H9 (cell line): Measurements from ENCODE around the gene ARHGAP15. TPM values are rescaled to one million over a fixed set of nuclear protein-coding genes. Genes with fewer than 3 reads are reported as not detected.

ENCODE experiments used
- DNase-seq: peaks from one replicate; pipeline ENCODE4 v3.0.0-alpha.2; 2017
- H2AFZ ChIP-seq: one replicate; pipeline ENCODE4 v1.6.1; 2013; ENCODE audit warnings: mild to moderate bottlenecking, low read length, control low read depth, moderate library complexity
- H2AK5ac ChIP-seq: 2 replicates; pipeline ENCODE4 v1.6.1; 2013; ENCODE audit warnings: low read length, control low read depth, mixed read lengths; ENCODE audit not compliant: insufficient read length
- H2BK120ac ChIP-seq: one replicate; pipeline ENCODE4 v1.6.1; 2013; ENCODE audit warnings: low read depth, mild to moderate bottlenecking, low read length, control low read depth, inconsistent platforms; ENCODE audit not compliant: poor library complexity, severe bottlenecking
- H2BK12ac ChIP-seq: 2 replicates; pipeline ENCODE4 v1.6.1; 2013; ENCODE audit warnings: low read length, control low read depth, mixed read lengths, low read depth; ENCODE audit not compliant: insufficient read length
- H2BK15ac ChIP-seq: 2 replicates; pipeline ENCODE4 v1.6.1; 2013; ENCODE audit warnings: low read depth, low read length, control low read depth
- H2BK20ac ChIP-seq: one replicate; pipeline ENCODE4 v1.6.1; 2013; ENCODE audit warnings: low read depth, mild to moderate bottlenecking, low read length, control low read depth, inconsistent platforms; ENCODE audit not compliant: poor library complexity, severe bottlenecking
- H2BK5ac ChIP-seq: 2 replicates; pipeline ENCODE4 v1.6.1; 2013; ENCODE audit warnings: low read length, control low read depth, mixed read lengths; ENCODE audit not compliant: insufficient read length
- H3K14ac ChIP-seq: 2 replicates; pipeline ENCODE4 v1.6.1; 2013; ENCODE audit warnings: low read length, control low read depth; ENCODE audit not compliant: insufficient read depth
- H3K18ac ChIP-seq: 2 replicates; pipeline ENCODE4 v1.6.1; 2013; ENCODE audit warnings: low read depth, mild to moderate bottlenecking, mixed read lengths, low read length, control low read depth; ENCODE audit not compliant: insufficient read length
- H3K23ac ChIP-seq: 2 replicates; pipeline ENCODE4 v1.6.1; 2013; ENCODE audit warnings: low read length, control low read depth, mixed read lengths, low read depth; ENCODE audit not compliant: insufficient read length
- H3K23me2 ChIP-seq: 2 replicates; pipeline ENCODE4 v1.6.1; 2013; ENCODE audit warnings: low read depth, mild to moderate bottlenecking, mixed read lengths, low read length, control low read depth; ENCODE audit not compliant: insufficient read length, poor library complexity, severe bottlenecking
- H3K27ac ChIP-seq: 2 replicates; pipeline ENCODE4 v1.5.1; 2013; ENCODE audit warnings: low read length, control low read depth, mixed read lengths, low read depth; ENCODE audit not compliant: insufficient read length
- H3K27me3 ChIP-seq: 2 replicates; pipeline ENCODE4 v1.6.1; 2013; ENCODE audit warnings: low read length, control low read depth, inconsistent platforms; ENCODE audit not compliant: insufficient read depth
- H3K4ac ChIP-seq: 2 replicates; pipeline ENCODE4 v1.6.1; 2013; ENCODE audit warnings: low read depth, mild to moderate bottlenecking, control low read depth, inconsistent platforms, low read length, moderate library complexity
- H3K4me1 ChIP-seq: 2 replicates; pipeline ENCODE4 v1.6.1; 2013; ENCODE audit warnings: low read length, control low read depth, inconsistent platforms; ENCODE audit not compliant: insufficient read depth
- H3K4me2 ChIP-seq: 2 replicates; pipeline ENCODE4 v1.6.1; 2013; ENCODE audit warnings: low read length, control low read depth, mixed read lengths; ENCODE audit not compliant: insufficient read length, insufficient read depth
- H3K56ac ChIP-seq: 2 replicates; pipeline ENCODE4 v1.6.1; 2013; ENCODE audit warnings: low read depth, mild to moderate bottlenecking, mixed read lengths, low read length, control low read depth; ENCODE audit not compliant: insufficient read length
- H3K79me1 ChIP-seq: 2 replicates; pipeline ENCODE4 v1.6.1; 2013; ENCODE audit warnings: low read depth, mild to moderate bottlenecking, moderate library complexity, low read length, control low read depth, inconsistent platforms; ENCODE audit not compliant: insufficient read depth, poor library complexity, severe bottlenecking
- H3K79me2 ChIP-seq: 2 replicates; pipeline ENCODE4 v1.6.1; 2013; ENCODE audit warnings: low read length, control low read depth, inconsistent platforms; ENCODE audit not compliant: insufficient read depth
- H3K9ac ChIP-seq: 2 replicates; pipeline ENCODE4 v1.6.1; 2013; ENCODE audit warnings: low read length, control low read depth, mixed read lengths; ENCODE audit not compliant: insufficient read length; ENCODE audit errors: extremely low read depth
- H3K9me3 ChIP-seq: one replicate; pipeline ENCODE4 v1.6.1; 2013; ENCODE audit warnings: low read depth, low read length, inconsistent platforms; ENCODE audit not compliant: control insufficient read depth
- H3T11ph ChIP-seq: one replicate; pipeline ENCODE4 v1.6.1; 2013; ENCODE audit warnings: mild to moderate bottlenecking, low read length, control low read depth, inconsistent platforms
- H4K20me1 ChIP-seq: one replicate; pipeline ENCODE4 v1.6.1; 2013; ENCODE audit not compliant: control insufficient read depth, insufficient read length, insufficient read depth
- H4K5ac ChIP-seq: 2 replicates; pipeline ENCODE4 v1.6.1; 2013; ENCODE audit warnings: low read depth, mild to moderate bottlenecking, mixed read lengths, low read length, control low read depth; ENCODE audit not compliant: insufficient read length
- H4K8ac ChIP-seq: replicated peaks from 2 replicates; pipeline ENCODE4 v1.6.1; 2013; ENCODE audit warnings: low read length, control low read depth, mixed read lengths, low read depth; ENCODE audit not compliant: insufficient read length
- H4K91ac ChIP-seq: 2 replicates; pipeline ENCODE4 v1.6.1; 2013; ENCODE audit warnings: low read depth, mild to moderate bottlenecking, moderate library complexity, mixed read lengths, low read length, control low read depth; ENCODE audit not compliant: insufficient read length
- H3K27ac Mint-ChIP-seq, 3 experiments: 2 replicates in 2 of 3; 3 replicates in 1 of 3; pipeline ENCODE4 v1.8.0; 2020 to 2021; ENCODE audit warnings: mixed read lengths in 3 of 3, mild to moderate bottlenecking in 1 of 3, moderate library complexity in 1 of 3
- H3K27me3 Mint-ChIP-seq: 2 replicates; pipeline ENCODE4 v1.8.0; 2021; ENCODE audit warnings: low read depth, mild to moderate bottlenecking, moderate library complexity, mixed read lengths
- H3K36me3 Mint-ChIP-seq, 3 experiments: 2 replicates in 2 of 3; 3 replicates in 1 of 3; pipeline ENCODE4 v1.8.0; 2020 to 2021; ENCODE audit warnings: low read depth in 3 of 3, mixed read lengths in 3 of 3; ENCODE audit not compliant: insufficient read depth in 1 of 3
- H3K4me1 Mint-ChIP-seq, 2 experiments: 2 replicates each; pipeline ENCODE4 v1.8.0; 2020; ENCODE audit warnings: mixed read lengths in 2 of 2
- H3K4me3 Mint-ChIP-seq, 2 experiments: 2 replicates in 1 of 2; 3 replicates in 1 of 2; pipeline ENCODE4 v1.8.0; 2020 to 2021; ENCODE audit warnings: mild to moderate bottlenecking in 2 of 2, mixed read lengths in 2 of 2, moderate library complexity in 1 of 2
- H3K9me3 Mint-ChIP-seq, 2 experiments: 2 replicates in 1 of 2; 3 replicates in 1 of 2; pipeline ENCODE4 v1.8.0; 2020; ENCODE audit warnings: mild to moderate bottlenecking in 2 of 2, mixed read lengths in 2 of 2, moderate library complexity in 1 of 2
- WGBS: extraction: QIAGEN DNeasy Blood & Tissue Kit; methylation state at CpG from one replicate; pipeline ENCODE4 v1.1.7; 2013; ENCODE audit warnings: missing lambda C conversion rate, low lambda C conversion rate, mixed read lengths; ENCODE audit not compliant: insufficient read length; ENCODE audit errors: extremely low coverage; 5-methylcytosine and 5-hydroxymethylcytosine counted together
- total RNA-seq: library from RNA; stranded (reverse); gene quantifications from 2 replicates; pipeline ENCODE4 v1.2.1, GENCODE V29; 2021
- TF ChIP-seq, protein P1 (sequence below): fragments of 200-600 bp; sonication (generic); conservative IDR thresholded peaks from 3 replicates; pipeline ENCODE4 v1.8.0; 2021; ENCODE audit warnings: antibody characterized with exemption, mild to moderate bottlenecking

ARHGAP15 gene
- total RNA-seq, 1 experiment from 2014 or later = not detected

DNA sequence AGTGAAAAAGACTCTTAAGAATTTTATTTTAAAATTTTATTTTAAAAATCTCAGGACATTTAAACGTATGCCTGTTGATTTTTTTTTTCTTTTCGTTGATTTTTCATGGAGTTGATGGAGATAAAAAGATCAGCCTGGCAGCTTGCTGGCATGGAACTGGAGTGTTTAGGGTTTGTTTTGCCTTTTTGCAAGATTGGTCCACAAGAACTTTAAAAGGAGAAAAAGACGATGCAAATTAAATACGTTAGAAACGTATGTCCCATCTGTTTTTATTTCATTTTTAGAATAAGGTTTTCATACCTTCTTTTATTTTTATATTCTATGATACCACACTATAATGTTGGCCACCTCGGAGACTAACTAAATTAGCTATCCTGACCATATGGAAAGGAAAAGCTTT is 254.9 kb downstream of the ARHGAP15 start:
- Histone ChIP-seq H2AK5ac (no peak overlapping the region), H3K18ac (no peak overlapping the region), H3K56ac (no peak overlapping the region), H4K20me1 (no peaks in the 10 kb centered on the region), H3K4ac (no peak overlapping the region), H3K23ac (no peak overlapping the region), H3K4me1 (no peaks in the 10 kb centered on the region), H2AFZ (no peak overlapping the region), H3K14ac (no peak overlapping the region), H3K23me2 (no peaks in the 10 kb centered on the region), H2BK15ac (no peak overlapping the region), H3K9me3 (no peaks in the 10 kb centered on the region), H3K79me1 (no peaks in the 10 kb centered on the region), H3K79me2 (no peaks in the 10 kb centered on the region), H2BK12ac (no peak overlapping the region), H3T11ph (no peak overlapping the region), H4K5ac (no peak overlapping the region), H3K27me3 (no peaks in the 10 kb centered on the region), H3K4me2 (no peak overlapping the region), H4K91ac (no peak overlapping the region), H2BK20ac (no peak overlapping the region), H2BK120ac (no peak overlapping the region), H2BK5ac (no peak overlapping the region), H3K9ac (no peak overlapping the region), H3K27ac (no peak overlapping the region), H4K8ac (no peak overlapping the region)
- Mint-ChIP-seq H3K4me1 (peaks cover under 1 to 1% of the 10 kb centered on the region in 2 experiments), H3K4me3 (no peak overlapping the region), H3K27ac (no peak overlapping the region), H3K36me3 (no peaks in the 10 kb centered on the region), H3K9me3 (no peaks in the 10 kb centered on the region), H3K27me3 (no peaks in the 10 kb centered on the region)
- no CpG with 5 or more reads among the region's 6 CpGs for WGBS
- TF ChIP-seq, protein P1, sequence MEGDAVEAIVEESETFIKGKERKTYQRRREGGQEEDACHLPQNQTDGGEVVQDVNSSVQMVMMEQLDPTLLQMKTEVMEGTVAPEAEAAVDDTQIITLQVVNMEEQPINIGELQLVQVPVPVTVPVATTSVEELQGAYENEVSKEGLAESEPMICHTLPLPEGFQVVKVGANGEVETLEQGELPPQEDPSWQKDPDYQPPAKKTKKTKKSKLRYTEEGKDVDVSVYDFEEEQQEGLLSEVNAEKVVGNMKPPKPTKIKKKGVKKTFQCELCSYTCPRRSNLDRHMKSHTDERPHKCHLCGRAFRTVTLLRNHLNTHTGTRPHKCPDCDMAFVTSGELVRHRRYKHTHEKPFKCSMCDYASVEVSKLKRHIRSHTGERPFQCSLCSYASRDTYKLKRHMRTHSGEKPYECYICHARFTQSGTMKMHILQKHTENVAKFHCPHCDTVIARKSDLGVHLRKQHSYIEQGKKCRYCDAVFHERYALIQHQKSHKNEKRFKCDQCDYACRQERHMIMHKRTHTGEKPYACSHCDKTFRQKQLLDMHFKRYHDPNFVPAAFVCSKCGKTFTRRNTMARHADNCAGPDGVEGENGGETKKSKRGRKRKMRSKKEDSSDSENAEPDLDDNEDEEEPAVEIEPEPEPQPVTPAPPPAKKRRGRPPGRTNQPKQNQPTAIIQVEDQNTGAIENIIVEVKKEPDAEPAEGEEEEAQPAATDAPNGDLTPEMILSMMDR = no peak
- no peak for DNase-seq
